Parathyroid adenoma (tissue), 2 donors: ENCODE results near the gene MAP3K5.

Experiments
- H2AFZ ChIP-seq: fragments of 300-600 bp; sonication (generic); one replicate; pipeline ENCODE4 v1.7.0; 2017; ENCODE audit warnings: antibody characterized with exemption, mild to moderate bottlenecking
- H3K27ac ChIP-seq: fragments of 300-600 bp; sonication (generic); one replicate; pipeline ENCODE4 v1.7.0; 2017
- H3K27me3 ChIP-seq: fragments of 300-600 bp; sonication (generic); one replicate; pipeline ENCODE4 v1.7.0; 2017; ENCODE audit warnings: low read length; ENCODE audit not compliant: control insufficient read depth, insufficient read depth
- H3K36me3 ChIP-seq: fragments of 300-600 bp; sonication (generic); one replicate; pipeline ENCODE4 v1.7.0; 2017; ENCODE audit warnings: low read length; ENCODE audit not compliant: control insufficient read depth, insufficient read depth
- H3K4me1 ChIP-seq: fragments of 300-600 bp; sonication (generic); one replicate; pipeline ENCODE4 v1.7.0; 2017; ENCODE audit warnings: control low read depth
- H3K4me2 ChIP-seq: fragments of 300-600 bp; sonication (generic); one replicate; pipeline ENCODE4 v1.7.0; 2017; ENCODE audit warnings: low read length
- H3K4me3 ChIP-seq: fragments of 300-600 bp; sonication (generic); one replicate; pipeline ENCODE4 v1.7.0; 2017; ENCODE audit warnings: low read depth, low read length
- H3K79me2 ChIP-seq: fragments of 300-600 bp; sonication (generic); one replicate; pipeline ENCODE4 v1.7.0; 2017; ENCODE audit warnings: control low read depth
- H3K9ac ChIP-seq: fragments of 300-600 bp; sonication (generic); one replicate; pipeline ENCODE4 v1.7.0; 2017; ENCODE audit warnings: mild to moderate bottlenecking
- H3K9me3 ChIP-seq: fragments of 300-600 bp; sonication (generic); one replicate; pipeline ENCODE4 v1.7.0; 2017; ENCODE audit warnings: low read length; ENCODE audit not compliant: control insufficient read depth
- TF ChIP-seq, protein P1 (sequence below): fragments of 300-600 bp; sonication (generic); IDR thresholded peaks from one replicate; pipeline ENCODE4 v1.7.0; 2017; ENCODE audit warnings: antibody characterized with exemption, mild to moderate bottlenecking
- donor health status: primary hyperparathyroidism.

MAP3K5 gene

DNA sequence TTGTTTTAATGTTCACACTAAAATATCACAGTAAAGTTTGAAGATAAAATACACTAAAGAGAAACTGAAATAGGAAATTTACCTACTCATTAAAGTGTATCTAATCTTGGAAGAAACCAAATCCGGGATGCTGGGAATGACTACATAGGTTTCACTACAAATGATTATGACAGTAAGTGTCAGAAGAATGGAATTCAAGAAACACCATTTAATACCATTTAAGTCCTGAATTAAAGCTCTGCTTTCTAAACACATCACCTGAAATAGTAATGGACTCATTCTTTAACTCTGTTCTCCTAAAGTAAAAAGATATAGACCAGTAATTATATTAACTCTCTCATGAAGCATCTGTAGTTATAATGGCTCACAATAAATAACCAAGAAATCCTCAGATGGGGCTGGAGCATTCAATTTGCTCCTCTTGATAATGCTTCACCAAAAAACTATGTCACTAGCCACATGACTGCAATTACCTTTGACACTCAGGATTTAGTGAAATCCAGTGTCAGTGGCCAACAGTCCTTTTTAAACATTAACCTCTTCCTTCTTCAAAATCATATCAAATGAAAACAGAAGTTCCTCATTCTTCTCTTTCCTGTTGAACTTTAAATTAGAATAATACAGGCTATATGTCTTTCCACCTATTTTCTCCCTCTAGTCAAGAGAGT, 283.4 kb downstream of the MAP3K5 start:
- Histone ChIP-seq H3K4me1 (peaks cover 14% of the 10 kb centered on the region), H3K79me2 (peaks cover 24% of the 10 kb centered on the region), H3K4me2 (no peak overlapping the region), H2AFZ (no peak overlapping the region), H3K27me3 (no peaks in the 10 kb centered on the region), H3K27ac (no peak overlapping the region), H3K9ac (no peak overlapping the region), H3K4me3 (no peak overlapping the region), H3K9me3 (no peaks in the 10 kb centered on the region), H3K36me3 (no peaks in the 10 kb centered on the region)
- TF ChIP-seq, protein P1, sequence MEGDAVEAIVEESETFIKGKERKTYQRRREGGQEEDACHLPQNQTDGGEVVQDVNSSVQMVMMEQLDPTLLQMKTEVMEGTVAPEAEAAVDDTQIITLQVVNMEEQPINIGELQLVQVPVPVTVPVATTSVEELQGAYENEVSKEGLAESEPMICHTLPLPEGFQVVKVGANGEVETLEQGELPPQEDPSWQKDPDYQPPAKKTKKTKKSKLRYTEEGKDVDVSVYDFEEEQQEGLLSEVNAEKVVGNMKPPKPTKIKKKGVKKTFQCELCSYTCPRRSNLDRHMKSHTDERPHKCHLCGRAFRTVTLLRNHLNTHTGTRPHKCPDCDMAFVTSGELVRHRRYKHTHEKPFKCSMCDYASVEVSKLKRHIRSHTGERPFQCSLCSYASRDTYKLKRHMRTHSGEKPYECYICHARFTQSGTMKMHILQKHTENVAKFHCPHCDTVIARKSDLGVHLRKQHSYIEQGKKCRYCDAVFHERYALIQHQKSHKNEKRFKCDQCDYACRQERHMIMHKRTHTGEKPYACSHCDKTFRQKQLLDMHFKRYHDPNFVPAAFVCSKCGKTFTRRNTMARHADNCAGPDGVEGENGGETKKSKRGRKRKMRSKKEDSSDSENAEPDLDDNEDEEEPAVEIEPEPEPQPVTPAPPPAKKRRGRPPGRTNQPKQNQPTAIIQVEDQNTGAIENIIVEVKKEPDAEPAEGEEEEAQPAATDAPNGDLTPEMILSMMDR = no peak
